Measurements from ENCODE around the gene SFXN5.

- TF ChIP-seq CTCF (conservative IDR thresholded peaks at IDR 0.05 in 1 of 2, IDR thresholded peaks at IDR 0.05 in 1 of 2; ENCODE audit: low read depth in 1 of 2, low read length in 2 of 2) (no peak), EZH2 (IDR thresholded peaks at IDR 0.05; ENCODE audit: low read length, missing control alignments) (no peak)
Measured at GRCh38 chr2:73000808-73001570, 70.5 kb downstream of the SFXN5 start.

All from fibroblast of lung (primary cell).